Upper lobe of left lung (tissue), 6 donors: ENCODE results near the gene AATF. TPM values are rescaled to one million over a fixed set of nuclear protein-coding genes. Genes with fewer than 3 reads are reported as not detected.

Experiments
- ATAC-seq, 2 donors: fragments of 200-7000 bp; cut with Tn5 transposase; one replicate each; pipeline ENCODE4 v1.9.1; 2022; ENCODE audit warnings: mild to moderate bottlenecking in 2 of 2, moderate library complexity in 2 of 2; ENCODE audit not compliant: low FRiP score in 2 of 2
- DNase-seq, 2 donors: peaks; one replicate each; pipeline ENCODE4 v3.0.0-alpha.2; 2019 to 2020
- H3K27ac ChIP-seq, 4 donors: fragments of 200-600 bp; sonication (generic); one replicate each; pipeline ENCODE4 v1.5.1; 2016 to 2019
- H3K27me3 ChIP-seq, 4 donors: fragments of 200-600 bp; sonication (generic); one replicate each; pipeline ENCODE4 v1.5.1; 2017 to 2019
- H3K36me3 ChIP-seq, 4 donors: fragments of 200-600 bp; sonication (generic); one replicate each; pipeline ENCODE4 v1.5.1; 2016 to 2019
- H3K4me1 ChIP-seq, 4 donors: fragments of 200-600 bp; sonication (generic); one replicate each; pipeline ENCODE4 v1.5.1; 2018 to 2019
- H3K4me3 ChIP-seq, 4 donors: fragments of 200-600 bp; sonication (generic); one replicate each; pipeline ENCODE4 v1.5.1; 2017 to 2019; ENCODE audit warnings: mild to moderate bottlenecking in 2 of 4, moderate library complexity in 1 of 4
- H3K9me3 ChIP-seq, 4 donors: fragments of 200-600 bp; sonication (generic); one replicate each; pipeline ENCODE4 v1.5.1; 2018 to 2019
- CTCF ChIP-seq, 6 experiments: fragments of 450-650 bp in 4 of 6; fragments of 200-600 bp in 2 of 6; sonication (generic) in 2 of 6; IDR thresholded peaks; one replicate each; pipeline ENCODE4 v1.5.1; 2016 to 2019; ENCODE audit warnings: antibody characterized with exemption in 6 of 6
- EP300 ChIP-seq, 4 donors: sonication (generic); formaldehyde crosslinking; IDR thresholded peaks; one replicate each; pipeline ENCODE4 v1.5.1; 2017; ENCODE audit warnings: antibody characterized with exemption in 4 of 4, control low read depth in 2 of 4
- POLR2A ChIP-seq, 4 donors: fragments of 450-650 bp; IDR thresholded peaks; one replicate each; pipeline ENCODE4 v1.5.1; 2016 to 2017; ENCODE audit warnings: antibody characterized with exemption in 4 of 4, mild to moderate bottlenecking in 2 of 4
- POLR2AphosphoS5 ChIP-seq, 2 donors: sonication (generic); formaldehyde crosslinking; IDR thresholded peaks; one replicate each; pipeline ENCODE4 v1.5.1; 2017; ENCODE audit warnings: antibody characterized with exemption in 2 of 2
- WGBS, 2 donors: methylation state at CpG; one replicate each; pipeline ENCODE4 v1.1.5; 2017 to 2018; 5-methylcytosine and 5-hydroxymethylcytosine counted together
- total RNA-seq, 6 donors: library from RNA; depleted of rRNA in 4 of 6; stranded (reverse); fragments of >200 nt in 4 of 6; gene quantifications; one replicate each; pipeline versions ENCODE4 v1.1.0 to v1.2.1, GENCODE V29; 2016 to 2021
- donor health status: DM: no; HTN: no; CAD: no; lungs with moderate emphysema.
- donor health status: DM: no; HTN: yes; CAD: no; lungs with severe emphysema.

Gene AATF
- total RNA-seq, 6 donors from 2014 or later: 30.7 to 45.4 (median 37.3) TPM

GRCh38 chr17:37016780-37017179 is 68.0 kb downstream of the AATF start:
- no peak for ATAC-seq
- 88 to 89% methylated on average over 4 of the region's 4 CpGs for WGBS, 2 donors
- H3K4me3 ChIP-seq: no peak overlapping the region

GRCh38 chr17:37017404-37017803 is 68.7 kb downstream of the AATF start:
- TF ChIP-seq POLR2A (IDR thresholded peaks at IDR 0.05) (no peak), EP300 (IDR thresholded peaks at IDR 0.05) (no peak), POLR2AphosphoS5 (IDR thresholded peaks at IDR 0.05) (no peak), CTCF (IDR thresholded peaks at IDR 0.05) (no peak)
- peaks cover 0 to 22% (median 2%) of the 10 kb centered on the region in 4 donors for H3K36me3 ChIP-seq
- ATAC-seq: no peak
- H3K27ac ChIP-seq: no peak overlapping the region
- H3K27me3 ChIP-seq: no peaks in the 10 kb centered on the region
- no peaks in the 10 kb centered on the region for H3K9me3 ChIP-seq
- DNase-seq: no peak
- H3K4me3 ChIP-seq: no peak overlapping the region
- WGBS, 2 donors: 70 to 79% methylated on average over 1 of the region's 1 CpG
- H3K4me1 ChIP-seq: no peaks in the 10 kb centered on the region

More at GRCh38 chr17:37016780-37017179, 68.0 kb downstream of the AATF start:
- TF ChIP-seq EP300 (IDR thresholded peaks at IDR 0.05) (no peak), POLR2A (IDR thresholded peaks at IDR 0.05) (no peak), CTCF (IDR thresholded peaks at IDR 0.05) (no peak), POLR2AphosphoS5 (IDR thresholded peaks at IDR 0.05) (no peak)
- H3K9me3 ChIP-seq: no peaks in the 10 kb centered on the region
- no peaks in the 10 kb centered on the region for H3K27me3 ChIP-seq
- peaks cover 0 to 17% (median 1%) of the 10 kb centered on the region in 4 donors for H3K36me3 ChIP-seq
- DNase-seq: no peak
- no peaks in the 10 kb centered on the region for H3K4me1 ChIP-seq
- no peak overlapping the region for H3K27ac ChIP-seq

DNA sequence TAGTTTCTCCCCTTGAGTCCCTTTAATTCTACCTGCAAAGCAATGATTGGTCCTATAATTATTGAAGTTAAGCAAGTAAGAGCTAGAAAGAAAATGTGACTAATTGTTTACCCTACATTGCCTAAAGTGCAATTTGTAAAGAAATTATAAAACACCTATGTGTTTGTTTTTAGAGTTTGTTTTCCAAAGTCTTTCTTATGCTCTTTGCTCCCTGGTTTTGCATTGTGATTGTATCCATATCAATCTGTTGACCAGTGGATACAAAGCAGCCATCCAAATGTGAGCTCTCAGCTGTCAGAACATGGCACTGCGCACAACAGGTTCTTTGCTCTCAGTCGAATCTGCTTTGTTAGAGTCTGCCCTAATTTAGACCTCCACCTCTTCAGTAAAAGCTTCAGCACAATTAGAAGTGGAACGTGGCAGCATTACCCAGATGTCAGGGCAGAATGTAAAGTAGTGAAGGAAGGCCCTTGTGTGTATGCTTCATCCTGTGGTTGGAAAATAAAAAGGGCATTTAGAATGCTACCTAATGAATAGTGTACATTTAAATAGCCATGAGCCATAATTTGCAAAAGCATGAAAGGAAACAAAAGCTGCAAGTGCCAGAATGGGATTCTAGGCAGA is 70.5 kb downstream of the AATF start:
- Histone ChIP-seq H3K27ac (no peak overlapping the region), H3K36me3 (peaks cover 0 to 23% (median 3%) of the 10 kb centered on the region in 4 donors), H3K4me1 (peaks cover 0 to 4% (median 0%) of the 10 kb centered on the region in 4 donors), H3K4me3 (no peak overlapping the region), H3K9me3 (no peaks in the 10 kb centered on the region), H3K27me3 (no peaks in the 10 kb centered on the region)
- ATAC-seq (no peak), DNase-seq (no peak)
- 89 to 91% methylated on average over 3 of the region's 3 CpGs for WGBS, 2 donors
- TF ChIP-seq EP300 (IDR thresholded peaks at IDR 0.05): no peak
- TF ChIP-seq POLR2AphosphoS5 (IDR thresholded peaks at IDR 0.05): no peak
- no peak for TF ChIP-seq POLR2A (IDR thresholded peaks at IDR 0.05)
- no peak for TF ChIP-seq CTCF (IDR thresholded peaks at IDR 0.05)

GRCh38 chr17:37019741-37020129 is 71.0 kb downstream of the AATF start:
- TF ChIP-seq POLR2A (IDR thresholded peaks at IDR 0.05) (no peak), CTCF (IDR thresholded peaks at IDR 0.05) (no peak), POLR2AphosphoS5 (IDR thresholded peaks at IDR 0.05) (no peak), EP300 (IDR thresholded peaks at IDR 0.05) (no peak)
- Histone ChIP-seq H3K27ac (no peak overlapping the region), H3K27me3 (no peaks in the 10 kb centered on the region), H3K9me3 (no peaks in the 10 kb centered on the region), H3K36me3 (peaks cover 0 to 23% (median 3%) of the 10 kb centered on the region in 4 donors), H3K4me3 (no peak overlapping the region), H3K4me1 (peaks cover 0 to 8% (median 0%) of the 10 kb centered on the region in 4 donors)
- ATAC-seq (no peak), DNase-seq (no peak)
- 97% methylated on average over 4 of the region's 4 CpGs for WGBS, 2 donors

GRCh38 chr17:37024181-37024637 is 75.5 kb downstream of the AATF start:
- ATAC-seq (peak in 1 of 2 donors; percentile 28), DNase-seq (no peak)
- Histone ChIP-seq H3K27me3 (no peaks in the 10 kb centered on the region), H3K27ac (no peak overlapping the region), H3K4me1 (peaks cover 0 to 8% (median 0%) of the 10 kb centered on the region in 4 donors), H3K4me3 (no peak overlapping the region), H3K36me3 (peaks cover 0 to 15% (median 1%) of the 10 kb centered on the region in 4 donors), H3K9me3 (no peaks in the 10 kb centered on the region)
- no peak for TF ChIP-seq POLR2AphosphoS5 (IDR thresholded peaks at IDR 0.05)
- no peak for TF ChIP-seq CTCF (IDR thresholded peaks at IDR 0.05)
- TF ChIP-seq EP300 (IDR thresholded peaks at IDR 0.05): no peak
- TF ChIP-seq POLR2A (IDR thresholded peaks at IDR 0.05): no peak
- 56 to 61% methylated on average over 3 of the region's 3 CpGs for WGBS, 2 donors
